Loucy (cell line): ENCODE measurements around the gene PSMD12.
"Not testable (repeated sequence)": the region's sequence is repeated elsewhere in the genome, so short reads cannot be mapped to it uniquely, and the experiment has no call there.

Source experiments
- CTCF ChIP-seq: fragments of 200-600 bp; sonication (generic); conservative IDR thresholded peaks from 2 replicates; pipeline ENCODE4 v1.5.1; 2014; ENCODE audit warnings: mild to moderate bottlenecking, antibody characterized with exemption, low read length
- EZH2phosphoT487 ChIP-seq: fragments of 200-600 bp; IDR thresholded peaks from 2 replicates; pipeline ENCODE4 v1.6.1; 2018; ENCODE audit warnings: antibody characterized with exemption, mild to moderate bottlenecking, moderate library complexity, borderline replicate concordance

- TF ChIP-seq CTCF, EZH2phosphoT487: not testable (repeated sequence)
These were observed 44.9 kb downstream of the PSMD12 start for GRCh38 chr17:67321486-67321885.
